GM12891 (cell line): ENCODE data around the gene CHRND.

Experiments
- POLR2A ChIP-seq: IDR thresholded peaks from 2 replicates; pipeline ENCODE4 v1.6.1; 2011; ENCODE audit warnings: low read depth, low read length, control low read depth
- POLR2AphosphoS5 ChIP-seq: IDR thresholded peaks from 2 replicates; pipeline ENCODE4 v1.6.1; 2011; ENCODE audit warnings: low read depth, low read length, control low read depth
- POU2F2 ChIP-seq: IDR thresholded peaks from 2 replicates; pipeline ENCODE4 v1.6.1; 2011; ENCODE audit warnings: low read depth, mild to moderate bottlenecking, control low read depth, low read length, moderate library complexity
- SPI1 ChIP-seq: IDR thresholded peaks from 2 replicates; pipeline ENCODE4 v1.6.1; 2011; ENCODE audit warnings: low read depth, low read length, control low read depth
- TAF1 ChIP-seq: IDR thresholded peaks from 2 replicates; pipeline ENCODE4 v1.6.1; 2011; ENCODE audit warnings: low read depth, low read length, control low read depth

DNA sequence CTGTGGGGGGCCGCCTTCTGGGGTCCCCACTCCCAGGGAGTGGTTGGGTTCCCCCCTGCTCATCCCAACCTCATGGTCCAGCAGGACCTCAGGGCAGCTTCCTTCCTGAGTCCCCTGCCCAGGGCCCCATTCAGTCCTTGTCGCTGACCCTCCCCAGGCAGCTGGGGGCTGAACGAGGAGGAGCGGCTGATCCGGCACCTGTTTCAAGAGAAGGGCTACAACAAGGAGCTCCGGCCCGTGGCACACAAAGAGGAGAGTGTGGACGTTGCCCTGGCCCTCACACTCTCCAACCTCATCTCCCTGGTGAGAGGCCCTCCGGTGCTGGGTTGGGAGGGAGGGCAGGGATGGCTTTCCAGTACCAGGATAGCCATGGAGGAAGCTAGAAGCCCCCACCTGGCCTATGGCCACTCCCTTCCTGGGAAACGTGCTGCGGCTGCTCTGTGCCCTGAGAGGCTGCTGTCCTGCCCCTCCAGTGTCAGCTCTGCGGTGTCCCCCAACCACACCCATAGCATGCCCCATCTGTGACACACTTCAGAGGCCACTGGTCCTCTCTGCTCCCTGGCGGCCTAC lies 497 bp downstream of the CHRND start:
- TF ChIP-seq POLR2AphosphoS5 (no peak), TAF1 (no peak), POLR2A (no peak), SPI1 (no peak), POU2F2 (no peak)
